Activated B cell treated with CpG ODN at 0.5 μM for 24 hours (primary cell): ENCODE data around the gene SLC6A19. TPM values are rescaled to one million over a fixed set of nuclear protein-coding genes. Genes with fewer than 3 reads are reported as not detected.
"Not testable (repeated sequence)": the region's sequence is repeated elsewhere in the genome, so short reads cannot be mapped to it uniquely, and the experiment has no call there.

Experiments
- ATAC-seq: fragments of 200-7000 bp; cut with Tn5 transposase; one replicate; pipeline ENCODE4 v1.10.0; 2021; ENCODE audit warnings: low read depth, mild to moderate bottlenecking, moderate library complexity
- CTCF ChIA-PET: fragments of 350-600 bp; sonication (Branson Sonifier 250); formaldehyde crosslinking; loops from one replicate; lab custom pipeline; 2021; ENCODE audit warnings: antibody characterized with exemption; lab: Charles Lee
- POLR2A ChIA-PET: fragments of 350-600 bp; sonication (Branson Sonifier 250); formaldehyde crosslinking; loops from one replicate; lab custom pipeline; 2021; ENCODE audit warnings: antibody characterized with exemption; lab: Charles Lee
- DNase-seq: peaks from one replicate; pipeline ENCODE4 v3.0.0; 2022
- H3K27ac Mint-ChIP-seq: one replicate; pipeline ENCODE4 v1.8.0; 2020; ENCODE audit warnings: mixed read lengths
- H3K27me3 Mint-ChIP-seq: one replicate; pipeline ENCODE4 v1.8.0; 2021; ENCODE audit warnings: mixed read lengths
- H3K36me3 Mint-ChIP-seq: one replicate; pipeline ENCODE4 v1.8.0; 2021; ENCODE audit warnings: low read depth, mixed read lengths
- H3K4me1 Mint-ChIP-seq: one replicate; pipeline ENCODE4 v1.8.0; 2021; ENCODE audit warnings: mixed read lengths
- H3K4me3 Mint-ChIP-seq: one replicate; pipeline ENCODE4 v1.8.0; 2020; ENCODE audit warnings: mild to moderate bottlenecking, mixed read lengths
- H3K9me3 Mint-ChIP-seq: one replicate; pipeline ENCODE4 v1.8.0; 2020; ENCODE audit warnings: mixed read lengths
- intact Hi-C: fragments of 100-400 bp; cut with micrococcal nuclease; formaldehyde crosslinking; loops from one replicate; pipeline ENCODE4 v1.15.1; 2024
- total RNA-seq: library from RNA; stranded (reverse); gene quantifications from 2 replicates; pipeline ENCODE4 v1.2.3, GENCODE V29; 2022
- TF ChIP-seq, protein P1 (sequence below): fragments of 200-600 bp; IDR thresholded peaks from one replicate; pipeline ENCODE4 v1.8.0; 2022; ENCODE audit warnings: antibody characterized with exemption, mild to moderate bottlenecking

Gene SLC6A19
- total RNA-seq, 1 donor from 2014 or later: not detected

DNA sequence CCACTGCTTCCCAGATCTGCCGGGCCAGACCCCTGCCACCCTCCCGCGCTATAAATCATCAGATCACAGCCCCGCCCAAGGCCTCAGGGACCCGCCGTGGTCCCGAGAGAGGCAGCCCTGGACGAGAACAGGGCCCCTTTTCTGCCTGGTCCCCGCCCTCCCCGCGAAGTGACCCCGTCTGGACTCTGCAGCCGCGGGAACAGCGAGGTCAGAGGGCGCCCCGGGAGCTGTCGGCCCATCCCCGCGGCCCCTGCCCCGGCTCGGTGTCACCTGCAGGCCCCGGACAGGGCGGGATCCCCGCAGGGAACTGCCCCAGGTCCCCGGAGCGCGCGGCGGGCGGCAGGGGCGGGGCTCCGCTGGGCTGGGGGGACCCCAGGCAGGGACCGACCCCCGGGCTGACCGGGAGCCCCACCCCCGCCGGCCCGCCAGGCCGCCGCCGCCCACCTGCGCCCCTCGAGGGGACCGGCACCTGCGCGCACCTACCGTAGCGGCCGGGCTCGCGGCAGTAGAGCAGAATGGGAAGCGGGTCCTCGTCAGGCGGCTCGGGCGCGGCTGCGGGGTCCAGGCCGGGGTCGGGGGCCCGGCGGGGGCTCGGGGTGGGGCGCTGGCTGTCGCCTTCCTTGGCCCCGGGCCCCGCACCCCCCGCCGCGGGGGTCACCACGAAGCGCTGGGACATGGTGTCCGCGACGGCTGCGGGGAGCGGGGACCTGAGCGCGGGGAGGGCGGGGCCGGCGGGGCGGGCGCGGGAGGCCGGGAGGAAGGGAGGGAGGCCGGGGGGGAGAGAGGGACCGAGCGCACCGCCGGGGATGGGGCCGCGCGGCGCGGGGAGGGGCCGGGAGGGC, 46.0 kb upstream of the SLC6A19 start:
- POLR2A ChIA-PET: no interaction called here
- peaks cover 5% of the 10 kb centered on the region for H3K9me3 Mint-ChIP-seq
- TF ChIP-seq, protein P1, sequence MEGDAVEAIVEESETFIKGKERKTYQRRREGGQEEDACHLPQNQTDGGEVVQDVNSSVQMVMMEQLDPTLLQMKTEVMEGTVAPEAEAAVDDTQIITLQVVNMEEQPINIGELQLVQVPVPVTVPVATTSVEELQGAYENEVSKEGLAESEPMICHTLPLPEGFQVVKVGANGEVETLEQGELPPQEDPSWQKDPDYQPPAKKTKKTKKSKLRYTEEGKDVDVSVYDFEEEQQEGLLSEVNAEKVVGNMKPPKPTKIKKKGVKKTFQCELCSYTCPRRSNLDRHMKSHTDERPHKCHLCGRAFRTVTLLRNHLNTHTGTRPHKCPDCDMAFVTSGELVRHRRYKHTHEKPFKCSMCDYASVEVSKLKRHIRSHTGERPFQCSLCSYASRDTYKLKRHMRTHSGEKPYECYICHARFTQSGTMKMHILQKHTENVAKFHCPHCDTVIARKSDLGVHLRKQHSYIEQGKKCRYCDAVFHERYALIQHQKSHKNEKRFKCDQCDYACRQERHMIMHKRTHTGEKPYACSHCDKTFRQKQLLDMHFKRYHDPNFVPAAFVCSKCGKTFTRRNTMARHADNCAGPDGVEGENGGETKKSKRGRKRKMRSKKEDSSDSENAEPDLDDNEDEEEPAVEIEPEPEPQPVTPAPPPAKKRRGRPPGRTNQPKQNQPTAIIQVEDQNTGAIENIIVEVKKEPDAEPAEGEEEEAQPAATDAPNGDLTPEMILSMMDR: no peak
- H3K27ac Mint-ChIP-seq: peak overlapping the region; percentile 41
- no peaks in the 10 kb centered on the region for H3K36me3 Mint-ChIP-seq
- H3K27me3 Mint-ChIP-seq: peaks cover 35% of the 10 kb centered on the region
- ATAC-seq (no peak), DNase-seq (no peak)
- intact Hi-C loops: no loop called here
- peak overlapping the region; percentile 58 for H3K4me3 Mint-ChIP-seq
- peaks cover 39% of the 10 kb centered on the region for H3K4me1 Mint-ChIP-seq
- CTCF ChIA-PET: no interaction called here

GRCh38 chr5:1156033-1156753, 45.2 kb upstream of the SLC6A19 start:
- Mint-ChIP-seq H3K27ac (no peak overlapping the region), H3K27me3 (peaks cover 33% of the 10 kb centered on the region), H3K4me1 (peaks cover 36% of the 10 kb centered on the region), H3K4me3 (peak overlapping the region; percentile 28), H3K36me3 (no peaks in the 10 kb centered on the region), H3K9me3 (peaks cover 5% of the 10 kb centered on the region)
- intact Hi-C loops: no loop called here
- TF ChIP-seq, protein P1: no peak
- DNase-seq (no peak), ATAC-seq (no peak)
- ChIA-PET CTCF (interaction anchor here (1.4 kb wide), 1 partner anchor 12 kb away, joined by 4 read pairs; no protein-coding TSS in a partner anchor), POLR2A (no interaction called here)

GRCh38 chr5:1156754-1157460, 44.5 kb upstream of the SLC6A19 start:
- H3K4me3 Mint-ChIP-seq: peak overlapping the region; percentile 28
- ChIA-PET CTCF (interaction anchor here (1.4 kb wide), 1 partner anchor 11 kb away, joined by 4 read pairs; no protein-coding TSS in a partner anchor), POLR2A (no interaction called here)
- TF ChIP-seq, protein P1: no peak
- no peak overlapping the region for H3K27ac Mint-ChIP-seq
- H3K27me3 Mint-ChIP-seq: peaks cover 32% of the 10 kb centered on the region
- peaks cover 5% of the 10 kb centered on the region for H3K9me3 Mint-ChIP-seq
- peaks cover 31% of the 10 kb centered on the region for H3K4me1 Mint-ChIP-seq
- no peak for DNase-seq
- no peaks in the 10 kb centered on the region for H3K36me3 Mint-ChIP-seq
- no peak for ATAC-seq
- intact Hi-C loops: no loop called here

DNA sequence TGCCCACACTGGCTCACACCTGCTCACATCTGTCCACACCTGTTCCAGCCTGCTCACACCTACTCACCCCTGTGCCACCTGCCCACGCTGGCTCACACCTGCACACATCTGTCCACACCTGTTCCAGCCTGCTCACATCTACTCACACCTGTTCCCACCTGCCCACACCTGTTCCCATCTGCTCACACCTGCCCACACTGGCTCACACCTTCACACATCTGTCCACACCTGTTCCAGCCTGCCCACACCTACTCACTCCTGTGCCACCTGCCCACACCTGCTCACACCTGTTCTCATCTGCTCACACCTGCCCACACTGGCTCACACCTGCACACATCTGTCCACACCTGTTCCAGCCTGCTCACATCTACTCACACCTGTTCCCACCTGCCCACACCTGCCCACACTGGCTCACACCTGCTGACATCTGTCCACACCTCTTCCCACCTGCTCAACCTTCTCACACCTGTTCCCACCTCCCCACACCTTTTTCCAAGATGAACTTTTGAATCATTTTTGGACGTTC, 43.9 kb upstream of the SLC6A19 start:
- H3K36me3 Mint-ChIP-seq, intact Hi-C loops, H3K27ac Mint-ChIP-seq, POLR2A ChIA-PET, H3K9me3 Mint-ChIP-seq, DNase-seq, ATAC-seq, H3K4me3 Mint-ChIP-seq: not testable (repeated sequence)
- Mint-ChIP-seq H3K4me1 (peaks cover 25% of the 10 kb centered on the region), H3K27me3 (peaks cover 28% of the 10 kb centered on the region)
- CTCF ChIA-PET: interaction anchor here (1.4 kb wide), 1 partner anchor 10 kb away, joined by 4 read pairs; no protein-coding TSS in a partner anchor

- TF ChIP-seq, protein P1: no peak
- CTCF ChIA-PET: no interaction called here
- no peaks in the 10 kb centered on the region for H3K36me3 Mint-ChIP-seq
These were observed 42.6 kb upstream of the SLC6A19 start for GRCh38 chr5:1158647-1159340.

More at GRCh38 chr5:1158647-1159340, 42.6 kb upstream of the SLC6A19 start:
- peaks cover 27% of the 10 kb centered on the region for H3K27me3 Mint-ChIP-seq
- H3K4me3 Mint-ChIP-seq: no peak overlapping the region
- peaks cover 5% of the 10 kb centered on the region for H3K9me3 Mint-ChIP-seq
- POLR2A ChIA-PET: no interaction called here
- H3K4me1 Mint-ChIP-seq: peaks cover 17% of the 10 kb centered on the region
- intact Hi-C loops: no loop called here
- ATAC-seq: no peak
- H3K27ac Mint-ChIP-seq: no peak overlapping the region
- DNase-seq: no peak
